Nephron progenitor cell (in vitro differentiated cells): ENCODE data around the gene TRIM50.
A peak's percentile ranks its signal among the peaks of the same experiment; 100 is the strongest.

ENCODE experiments used
- DNase-seq: peaks from one replicate; pipeline ENCODE4 v3.0.0; 2021
- H3K27ac Mint-ChIP-seq: 2 replicates; pipeline ENCODE4 v1.8.0; 2021; ENCODE audit warnings: mild to moderate bottlenecking, moderate library complexity, mixed read lengths
- H3K27me3 Mint-ChIP-seq: 2 replicates; pipeline ENCODE4 v1.8.0; 2021; ENCODE audit warnings: mild to moderate bottlenecking, low read depth, mixed read lengths; ENCODE audit not compliant: poor library complexity
- H3K36me3 Mint-ChIP-seq: 2 replicates; pipeline ENCODE4 v1.8.0; 2021; ENCODE audit warnings: low read depth, mixed read lengths
- H3K4me1 Mint-ChIP-seq: 2 replicates; pipeline ENCODE4 v1.8.0; 2021; ENCODE audit warnings: mixed read lengths
- H3K4me3 Mint-ChIP-seq: 2 replicates; pipeline ENCODE4 v1.8.0; 2021; ENCODE audit warnings: mild to moderate bottlenecking, moderate library complexity, mixed read lengths
- H3K9me3 Mint-ChIP-seq: 2 replicates; pipeline ENCODE4 v1.8.0; 2021; ENCODE audit warnings: mild to moderate bottlenecking, moderate library complexity, mixed read lengths
- CTCF ChIP-seq: fragments of 200-600 bp; sonication (generic); IDR thresholded peaks from 2 replicates; pipeline ENCODE4 v1.5.0; 2021; ENCODE audit warnings: antibody characterized with exemption

The TRIM50 gene

GRCh38 chr7:73343671-73344380, 15.9 kb upstream of the TRIM50 start:
- H3K4me3 Mint-ChIP-seq: no peak overlapping the region
- peaks cover 3% of the 10 kb centered on the region for H3K9me3 Mint-ChIP-seq
- H3K27ac Mint-ChIP-seq: peak overlapping the region; percentile 33
- peaks cover 11% of the 10 kb centered on the region for H3K27me3 Mint-ChIP-seq
- no peaks in the 10 kb centered on the region for H3K36me3 Mint-ChIP-seq
- peaks cover 42% of the 10 kb centered on the region for H3K4me1 Mint-ChIP-seq
- DNase-seq: no peak
- no peak for TF ChIP-seq CTCF

DNA sequence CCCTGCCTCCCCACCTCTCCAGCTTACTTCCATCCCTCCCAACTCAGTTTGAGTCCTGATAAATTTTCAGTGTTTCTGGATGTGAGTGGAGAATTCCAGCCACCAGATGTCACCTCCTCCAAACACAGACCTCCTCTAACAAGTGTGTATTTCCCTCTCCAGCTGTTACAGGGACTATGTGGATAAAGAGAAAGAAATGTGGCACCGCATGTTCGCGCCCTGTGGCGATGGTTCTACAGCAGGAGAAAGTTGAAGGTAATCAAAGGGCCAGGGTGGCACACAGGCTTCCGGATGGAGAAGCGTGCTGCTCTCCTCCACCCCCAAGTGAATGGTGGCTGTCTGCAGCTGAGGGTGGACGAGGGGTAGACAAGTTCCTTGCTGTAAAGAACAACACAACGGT, 14.8 kb upstream of the TRIM50 start:
- no peak for DNase-seq
- Mint-ChIP-seq H3K27me3 (peaks cover 11% of the 10 kb centered on the region), H3K27ac (no peak overlapping the region), H3K36me3 (no peaks in the 10 kb centered on the region), H3K4me1 (peaks cover 42% of the 10 kb centered on the region), H3K4me3 (no peak overlapping the region), H3K9me3 (no peaks in the 10 kb centered on the region)
- TF ChIP-seq CTCF: peak; percentile 37

- no peak overlapping the region for H3K4me3 Mint-ChIP-seq
- no peak overlapping the region for H3K27ac Mint-ChIP-seq
- no peak for DNase-seq
- no peak for TF ChIP-seq CTCF
- peaks cover 42% of the 10 kb centered on the region for H3K4me1 Mint-ChIP-seq
- peaks cover 13% of the 10 kb centered on the region for H3K27me3 Mint-ChIP-seq
- no peaks in the 10 kb centered on the region for H3K9me3 Mint-ChIP-seq
- H3K36me3 Mint-ChIP-seq: no peaks in the 10 kb centered on the region
Measured at GRCh38 chr7:73341877-73342276, 14.0 kb upstream of the TRIM50 start.

DNA sequence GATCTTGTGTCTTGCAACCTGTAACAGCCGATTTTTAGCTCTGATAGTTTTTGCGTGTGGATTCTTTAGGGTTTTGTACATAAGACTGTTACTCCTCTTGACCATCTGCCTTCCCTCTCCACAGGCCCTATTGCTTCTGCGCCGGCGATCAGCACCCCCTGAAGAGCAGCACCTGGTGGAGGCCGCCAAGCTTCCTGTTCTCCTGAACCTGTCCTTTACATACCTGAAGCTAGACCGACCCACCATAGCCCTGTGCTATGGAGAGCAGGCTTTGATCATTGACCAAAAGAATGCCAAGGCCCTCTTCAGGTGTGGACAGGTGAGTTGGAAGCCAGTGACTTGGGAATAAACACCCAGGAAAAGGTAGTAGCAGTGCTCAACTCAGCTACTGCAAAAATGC, 12.6 kb upstream of the TRIM50 start:
- Mint-ChIP-seq H3K4me3 (no peak overlapping the region), H3K4me1 (peaks cover 32% of the 10 kb centered on the region), H3K36me3 (no peaks in the 10 kb centered on the region), H3K27me3 (peaks cover 10% of the 10 kb centered on the region), H3K9me3 (no peaks in the 10 kb centered on the region), H3K27ac (no peak overlapping the region)
- DNase-seq: no peak
- no peak for TF ChIP-seq CTCF

DNA sequence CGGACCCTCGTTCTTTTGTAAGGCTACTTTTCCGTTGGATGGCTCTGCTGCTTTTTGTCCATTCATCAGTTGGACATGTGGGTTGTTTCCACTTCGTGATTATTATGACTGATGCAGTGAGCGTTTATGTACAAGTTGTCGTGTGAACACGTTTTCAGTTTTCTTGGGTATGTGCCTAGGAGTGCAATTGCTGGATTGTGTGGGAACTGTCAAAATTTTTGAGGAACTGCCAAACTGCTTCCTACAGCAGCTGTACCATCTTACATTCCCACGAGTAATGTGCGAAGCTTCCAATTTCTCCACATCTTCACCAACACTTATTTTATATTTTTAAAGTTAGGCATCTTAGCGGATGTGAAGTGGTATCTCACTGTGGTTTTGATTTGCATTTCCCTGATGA, 10.4 kb upstream of the TRIM50 start:
- no peak overlapping the region for H3K4me3 Mint-ChIP-seq

More for the DNA sequence above, 10.4 kb upstream of the TRIM50 start:
- Mint-ChIP-seq H3K4me1 (peaks cover 17% of the 10 kb centered on the region), H3K27me3 (peaks cover 11% of the 10 kb centered on the region), H3K36me3 (no peaks in the 10 kb centered on the region), H3K9me3 (no peaks in the 10 kb centered on the region), H3K27ac (no peak overlapping the region)
- no peak for DNase-seq
- no peak for TF ChIP-seq CTCF
